AG09319 (cell line): ENCODE measurements around the gene PIP4P1.
A peak's percentile ranks its signal among the peaks of the same experiment; 100 is the strongest.

Source experiments
- DNase-seq: peaks from one replicate; pipeline ENCODE4 v3.0.0-alpha.2; 2010; ENCODE audit warnings: low read depth; ENCODE audit errors: extremely low read depth
- TF ChIP-seq, protein P1 (sequence below): IDR thresholded peaks from 2 replicates; pipeline ENCODE4 v1.5.1; 2011; ENCODE audit warnings: low read depth, mild to moderate bottlenecking, inconsistent platforms, low read length, moderate library complexity

The PIP4P1 gene

DNA sequence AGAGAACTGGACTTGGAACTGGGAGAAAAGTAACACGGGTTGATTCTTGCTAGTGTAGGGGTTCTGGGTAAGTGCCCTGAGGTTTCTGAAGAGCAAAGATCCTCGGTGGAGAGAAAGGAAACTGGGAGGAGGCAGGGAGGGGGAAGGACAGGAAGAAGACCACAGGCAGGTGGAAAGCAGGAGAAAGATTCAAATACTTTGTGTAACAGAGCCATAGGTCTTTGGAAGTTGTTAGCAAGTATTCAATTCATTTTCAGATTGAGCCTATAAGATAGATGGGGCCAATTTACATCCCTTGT, 9.3 kb upstream of the PIP4P1 start:
- TF ChIP-seq, protein P1, sequence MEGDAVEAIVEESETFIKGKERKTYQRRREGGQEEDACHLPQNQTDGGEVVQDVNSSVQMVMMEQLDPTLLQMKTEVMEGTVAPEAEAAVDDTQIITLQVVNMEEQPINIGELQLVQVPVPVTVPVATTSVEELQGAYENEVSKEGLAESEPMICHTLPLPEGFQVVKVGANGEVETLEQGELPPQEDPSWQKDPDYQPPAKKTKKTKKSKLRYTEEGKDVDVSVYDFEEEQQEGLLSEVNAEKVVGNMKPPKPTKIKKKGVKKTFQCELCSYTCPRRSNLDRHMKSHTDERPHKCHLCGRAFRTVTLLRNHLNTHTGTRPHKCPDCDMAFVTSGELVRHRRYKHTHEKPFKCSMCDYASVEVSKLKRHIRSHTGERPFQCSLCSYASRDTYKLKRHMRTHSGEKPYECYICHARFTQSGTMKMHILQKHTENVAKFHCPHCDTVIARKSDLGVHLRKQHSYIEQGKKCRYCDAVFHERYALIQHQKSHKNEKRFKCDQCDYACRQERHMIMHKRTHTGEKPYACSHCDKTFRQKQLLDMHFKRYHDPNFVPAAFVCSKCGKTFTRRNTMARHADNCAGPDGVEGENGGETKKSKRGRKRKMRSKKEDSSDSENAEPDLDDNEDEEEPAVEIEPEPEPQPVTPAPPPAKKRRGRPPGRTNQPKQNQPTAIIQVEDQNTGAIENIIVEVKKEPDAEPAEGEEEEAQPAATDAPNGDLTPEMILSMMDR = no peak

DNA sequence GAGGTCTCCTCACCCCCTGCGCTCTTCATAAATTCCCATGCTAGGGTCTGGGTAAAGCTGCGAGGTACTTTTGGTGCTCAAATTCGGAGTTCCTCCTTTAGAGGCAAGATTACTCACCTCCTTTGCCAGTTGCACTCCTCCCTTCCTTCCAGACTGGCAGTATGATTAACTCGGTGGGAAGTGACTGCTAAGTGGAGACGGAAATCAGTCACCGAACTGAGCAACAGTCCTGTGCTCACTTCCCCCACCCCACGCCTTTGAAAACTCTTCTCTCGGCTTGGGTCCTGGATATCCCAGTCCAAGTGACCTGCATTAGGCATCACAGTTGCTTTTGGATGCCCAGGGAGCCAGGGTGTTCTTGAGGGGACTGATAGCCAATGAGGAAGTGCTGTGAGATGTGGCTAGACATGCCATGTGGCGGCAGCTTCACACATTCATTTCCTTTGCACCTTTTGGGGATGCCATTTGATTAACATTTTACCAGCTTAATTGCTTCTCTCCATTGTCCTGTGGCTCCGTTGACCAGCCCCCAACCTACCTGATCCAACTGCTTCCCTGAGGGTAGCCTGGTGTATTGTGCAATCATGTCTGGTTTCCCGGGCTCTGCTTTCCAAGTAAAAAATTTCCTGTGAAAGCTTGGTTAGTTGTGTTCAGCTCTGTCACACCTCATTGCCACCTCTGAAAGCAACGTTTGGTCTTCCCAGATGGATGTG, 8.8 kb upstream of the PIP4P1 start:
- TF ChIP-seq, protein P1 = no peak
- no peak for DNase-seq

More for the DNA sequence above, 9.3 kb upstream of the PIP4P1 start:
- DNase-seq = no peak

DNA sequence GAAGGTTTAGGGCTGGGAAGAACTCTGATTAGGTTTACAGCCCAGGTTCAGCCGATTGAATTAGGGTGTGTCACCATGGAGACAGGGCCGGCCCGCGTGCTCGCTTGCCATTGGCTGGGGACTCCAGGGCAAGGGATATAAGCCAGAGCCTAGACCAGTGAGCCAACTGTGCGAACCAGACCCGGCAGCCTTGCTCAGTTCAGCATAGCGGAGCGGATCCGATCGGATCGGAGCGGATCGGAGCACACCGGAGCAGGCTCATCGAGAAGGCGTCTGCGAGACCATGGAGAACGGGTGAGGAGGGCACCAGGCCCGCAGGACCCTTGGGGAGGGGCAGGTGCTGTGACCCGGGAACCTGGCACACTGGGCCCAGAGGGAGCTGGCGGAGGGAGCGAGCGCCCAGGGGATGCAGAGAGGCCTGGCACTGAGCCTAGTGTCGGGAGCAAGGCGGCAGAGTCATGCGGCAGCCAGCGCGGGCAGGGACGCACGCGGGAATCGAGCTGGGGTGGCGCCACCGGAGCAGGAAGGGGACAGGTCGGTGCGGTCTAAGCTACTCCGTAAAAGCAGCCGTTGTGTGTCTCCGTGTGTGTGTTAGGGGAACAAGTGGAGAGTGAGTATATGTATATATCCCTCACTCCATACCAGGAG, 8.1 kb upstream of the PIP4P1 start, which contains the start of gene PNP:
Gene PNP, plus strand, starts transcription at position 165 of the 648 bp plus-strand sequence. Its CDS starts 119 bp downstream, at position 284.
- DNase-seq = peak; percentile 60
- TF ChIP-seq, protein P1 = no peak

DNA sequence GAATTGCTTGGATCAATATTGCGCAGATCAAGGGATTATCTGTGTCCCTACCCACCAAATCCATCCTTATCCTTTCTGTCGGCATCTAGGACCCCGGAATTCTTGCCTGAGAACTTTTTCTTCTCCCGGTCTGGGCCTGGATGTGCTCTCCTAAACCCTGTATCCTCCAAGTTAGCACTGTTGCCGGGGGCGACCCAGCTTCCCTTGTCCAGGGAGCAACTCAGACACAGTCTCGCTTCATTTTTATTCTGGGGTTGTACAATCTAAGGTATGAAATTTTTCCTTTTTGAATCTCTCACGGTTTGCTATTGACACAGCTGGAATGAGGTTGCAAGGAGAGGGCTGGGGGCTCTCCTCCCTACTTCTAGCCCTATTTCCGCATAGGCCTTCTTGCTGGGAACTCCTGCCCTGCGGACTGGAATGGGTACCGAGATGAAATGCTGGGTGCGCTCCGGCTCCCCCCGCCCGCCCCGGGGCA, 7.6 kb upstream of the PIP4P1 start:
- DNase-seq = no peak
- TF ChIP-seq, protein P1 = no peak

DNA sequence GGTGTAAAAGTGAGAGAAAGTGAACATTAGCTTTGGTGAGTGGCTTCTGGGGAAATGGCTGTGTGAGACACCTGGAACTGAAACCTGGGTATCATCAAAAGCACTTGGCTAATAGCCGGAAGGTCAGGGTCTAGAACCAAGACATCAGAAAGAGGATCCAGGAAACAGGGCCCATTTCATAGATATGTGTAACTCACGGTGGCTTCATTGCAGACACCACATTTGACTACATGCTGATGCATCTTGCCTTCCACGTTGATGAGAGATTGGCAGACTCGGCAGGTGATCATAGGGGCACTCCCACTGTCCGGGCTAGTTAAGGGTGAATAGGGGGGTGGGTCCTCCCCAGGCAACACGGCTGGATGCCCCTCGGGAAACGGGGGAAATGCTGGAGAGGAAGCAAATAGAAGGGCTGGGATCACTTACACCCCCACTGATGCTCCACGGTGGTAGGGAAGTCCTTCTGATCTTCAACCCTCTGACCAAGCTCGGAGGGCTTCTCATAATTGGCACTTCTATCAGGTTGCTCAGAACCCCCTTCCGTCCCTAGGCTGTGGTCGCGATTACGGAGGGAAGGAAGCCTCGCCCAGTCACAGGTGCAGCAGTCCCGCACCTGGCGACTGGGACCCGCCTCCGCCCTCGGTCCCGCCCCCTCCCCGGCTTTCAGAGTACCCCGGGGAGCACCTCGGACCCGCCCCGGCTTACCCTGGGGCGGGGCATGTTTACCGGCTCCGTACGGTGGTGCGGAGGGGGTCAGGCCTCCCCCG, 593 bp downstream of the PIP4P1 start:
- TF ChIP-seq, protein P1 = no peak
- no peak for DNase-seq

DNA sequence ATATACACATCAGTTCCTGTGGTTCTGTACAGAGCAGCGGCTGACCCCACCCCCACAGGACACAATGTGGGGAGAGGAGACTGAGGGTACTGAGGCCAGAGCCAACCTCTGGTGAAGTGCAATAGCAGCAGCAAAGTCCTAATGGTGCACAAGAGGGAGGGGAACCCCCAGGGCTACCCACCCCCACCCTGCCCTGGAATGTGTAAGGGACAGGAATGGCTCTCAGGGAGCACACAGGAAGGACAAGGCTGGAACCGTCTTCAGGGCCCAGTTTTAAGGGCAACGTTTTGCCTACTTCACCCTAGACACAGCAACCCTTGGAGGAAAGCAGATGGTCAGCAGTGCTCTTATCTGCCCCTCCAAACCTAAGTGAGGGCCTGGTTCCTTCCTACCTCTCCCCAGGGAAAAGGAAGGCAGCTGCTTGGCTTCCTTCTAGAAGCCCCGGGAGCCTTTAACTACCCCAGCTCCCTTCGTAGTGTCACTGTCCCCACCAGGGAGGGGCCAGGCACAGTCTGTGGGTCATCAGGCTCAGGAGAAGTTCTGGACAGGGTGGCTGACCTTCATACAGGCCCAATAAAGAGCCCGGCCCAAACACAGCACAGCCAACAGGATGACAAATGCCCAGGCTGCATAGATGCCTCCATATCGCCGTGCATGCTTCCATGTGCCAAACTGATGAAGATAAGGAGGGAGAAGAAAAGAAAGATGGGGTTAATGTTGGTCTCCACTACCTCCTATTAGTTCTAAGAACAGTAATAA, 3.0 kb downstream of the PIP4P1 start:
- DNase-seq = no peak
- TF ChIP-seq, protein P1 = no peak
